ENCODE results near the gene PGGT1B. TPM values are rescaled to one million over a fixed set of nuclear protein-coding genes. Genes with fewer than 3 reads are reported as not detected.

PGGT1B gene
- total RNA-seq, 1 experiment from 2014 or later, result 59.7 TPM

DNA sequence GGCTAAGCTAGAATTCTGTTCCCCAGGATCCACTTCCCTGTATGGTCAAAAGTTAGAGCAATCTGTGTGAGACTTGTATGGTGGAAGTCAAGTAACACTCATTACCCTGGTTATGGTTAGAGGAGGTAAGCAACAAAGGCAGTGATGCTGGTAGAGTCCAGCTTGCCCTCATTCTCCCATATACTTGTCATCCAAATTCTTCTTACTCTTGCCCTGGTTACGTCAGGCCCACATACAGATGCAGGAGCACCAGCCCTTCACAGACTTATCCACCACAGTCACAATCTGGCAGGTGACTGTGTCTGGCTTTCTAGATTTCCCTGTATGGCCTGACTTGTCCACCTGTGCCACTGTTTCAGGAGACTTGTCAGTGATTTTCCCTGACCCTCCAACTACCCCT is 35.4 kb downstream of the PGGT1B start:
- Histone ChIP-seq H3K9me3 (ENCODE audit: control insufficient read depth, low read depth, low read length) (no peaks in the 10 kb centered on the region), H3K23ac (ENCODE audit: insufficient read length, low read depth, low read length) (no peak overlapping the region), H3K9ac (ENCODE audit: extremely low read depth, insufficient read length, low read length) (no peak overlapping the region), H4K20me1 (ENCODE audit: control insufficient read depth, insufficient read depth, insufficient read length) (no peaks in the 10 kb centered on the region), H3K79me2 (ENCODE audit: insufficient read depth, low read length) (no peaks in the 10 kb centered on the region), H2AK5ac (ENCODE audit: insufficient read length, low read length) (no peak overlapping the region), H4K5ac (ENCODE audit: insufficient read length, low read depth, low read length) (no peak overlapping the region), H2BK12ac (ENCODE audit: insufficient read length, low read depth, low read length) (no peak overlapping the region), H3K79me1 (ENCODE audit: insufficient read depth, low read depth, low read length, poor library complexity, severe bottlenecking) (no peaks in the 10 kb centered on the region), H4K8ac (replicated peaks; ENCODE audit: insufficient read length, low read depth, low read length) (no peak overlapping the region), H4K91ac (ENCODE audit: insufficient read length, low read depth, low read length) (no peak overlapping the region), H2BK5ac (ENCODE audit: insufficient read length, low read length) (no peak overlapping the region), H3K27me3 (ENCODE audit: insufficient read depth, low read length) (no peaks in the 10 kb centered on the region), H3K27ac (ENCODE audit: insufficient read length, low read depth, low read length) (no peak overlapping the region), H3K18ac (ENCODE audit: insufficient read length, low read depth, low read length) (no peak overlapping the region), H2BK15ac (ENCODE audit: low read depth, low read length) (no peak overlapping the region), H3K23me2 (ENCODE audit: insufficient read length, low read depth, low read length, poor library complexity, severe bottlenecking) (no peaks in the 10 kb centered on the region), H3K4ac (ENCODE audit: low read depth, low read length) (no peak overlapping the region), H3T11ph (ENCODE audit: low read length) (no peak overlapping the region), H2AFZ (ENCODE audit: low read length) (no peak overlapping the region), H3K56ac (ENCODE audit: insufficient read length, low read depth, low read length) (no peak overlapping the region), H2BK20ac (ENCODE audit: low read depth, low read length, poor library complexity, severe bottlenecking) (no peak overlapping the region), H3K4me1 (ENCODE audit: insufficient read depth, low read length) (no peaks in the 10 kb centered on the region), H2BK120ac (ENCODE audit: low read depth, low read length, poor library complexity, severe bottlenecking) (no peak overlapping the region), H3K14ac (ENCODE audit: insufficient read depth, low read length) (no peak overlapping the region), H3K4me2 (ENCODE audit: insufficient read depth, insufficient read length, low read length) (no peak overlapping the region)
- WGBS (ENCODE audit: extremely low coverage, insufficient read length, low lambda C conversion rate), result no CpG with 5 or more reads among the region's 1 CpG
- TF ChIP-seq, protein P1, sequence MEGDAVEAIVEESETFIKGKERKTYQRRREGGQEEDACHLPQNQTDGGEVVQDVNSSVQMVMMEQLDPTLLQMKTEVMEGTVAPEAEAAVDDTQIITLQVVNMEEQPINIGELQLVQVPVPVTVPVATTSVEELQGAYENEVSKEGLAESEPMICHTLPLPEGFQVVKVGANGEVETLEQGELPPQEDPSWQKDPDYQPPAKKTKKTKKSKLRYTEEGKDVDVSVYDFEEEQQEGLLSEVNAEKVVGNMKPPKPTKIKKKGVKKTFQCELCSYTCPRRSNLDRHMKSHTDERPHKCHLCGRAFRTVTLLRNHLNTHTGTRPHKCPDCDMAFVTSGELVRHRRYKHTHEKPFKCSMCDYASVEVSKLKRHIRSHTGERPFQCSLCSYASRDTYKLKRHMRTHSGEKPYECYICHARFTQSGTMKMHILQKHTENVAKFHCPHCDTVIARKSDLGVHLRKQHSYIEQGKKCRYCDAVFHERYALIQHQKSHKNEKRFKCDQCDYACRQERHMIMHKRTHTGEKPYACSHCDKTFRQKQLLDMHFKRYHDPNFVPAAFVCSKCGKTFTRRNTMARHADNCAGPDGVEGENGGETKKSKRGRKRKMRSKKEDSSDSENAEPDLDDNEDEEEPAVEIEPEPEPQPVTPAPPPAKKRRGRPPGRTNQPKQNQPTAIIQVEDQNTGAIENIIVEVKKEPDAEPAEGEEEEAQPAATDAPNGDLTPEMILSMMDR (conservative IDR thresholded peaks at IDR 0.05), result no peak
- Mint-ChIP-seq H3K4me3 (no peak overlapping the region), H3K27ac (no peak overlapping the region; a peak in 1 of 7 replicates), H3K4me1 (no peaks in the 10 kb centered on the region), H3K36me3 (ENCODE audit: insufficient read depth in 1 of 3, low read depth in 3 of 3) (peaks cover 5 to 34% (median 17%) of the 10 kb centered on the region in 3 experiments; a peak in 6 of 7 replicates), H3K27me3 (ENCODE audit: low read depth) (no peaks in the 10 kb centered on the region), H3K9me3 (no peaks in the 10 kb centered on the region)
- no peak for DNase-seq
